NCI-H1105 (cell line): ENCODE measurements around the gene CCSER1.
"Not testable (repeated sequence)": the region's sequence is repeated elsewhere in the genome, so short reads cannot be mapped to it uniquely, and the experiment has no call there.

ENCODE experiments used
- DNase-seq: peaks from one replicate; lab custom pipeline; 2025; lab: John Stamatoyannopoulos, UW

CCSER1 gene

DNA sequence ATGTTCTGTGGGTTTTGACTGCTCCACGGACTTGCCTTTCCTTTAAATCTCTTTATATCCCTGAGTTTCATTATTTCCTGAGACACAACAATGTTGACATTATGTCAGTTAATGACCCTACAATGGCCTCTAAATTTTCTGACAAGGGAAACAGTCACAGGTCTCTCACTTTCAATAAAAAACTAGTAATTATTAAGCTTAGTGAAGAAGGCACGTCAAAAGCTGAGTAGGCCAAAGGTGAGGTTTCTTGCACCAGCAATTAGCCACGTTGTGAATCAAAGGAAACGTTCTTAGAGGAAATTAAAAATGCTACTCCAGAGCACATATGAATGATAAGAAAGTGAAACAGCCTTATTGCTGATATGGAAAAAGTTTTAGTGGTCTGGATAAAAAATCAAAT lies 1246.4 kb downstream of the CCSER1 start:
- DNase-seq = no peak

DNA sequence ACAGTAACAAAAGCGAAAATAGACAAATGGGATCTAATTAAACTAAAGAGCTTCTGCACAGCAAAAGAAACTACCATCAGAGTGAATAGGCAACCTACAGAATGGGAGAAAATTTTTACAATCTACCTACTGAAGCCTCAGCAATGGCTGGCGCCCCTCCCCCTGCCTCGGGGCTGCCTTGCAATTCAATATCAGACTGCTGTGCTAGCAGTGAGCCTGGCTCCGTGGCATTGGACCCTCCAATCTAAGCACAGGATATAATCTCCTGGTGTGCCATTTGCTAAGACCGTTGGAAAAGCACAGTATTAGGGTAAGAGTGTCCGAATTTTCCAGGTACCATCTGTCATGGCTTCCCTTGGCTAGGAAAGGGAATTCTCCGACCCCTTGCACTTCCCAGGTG lies 1278.2 kb downstream of the CCSER1 start:
- not testable (repeated sequence) for DNase-seq

DNA sequence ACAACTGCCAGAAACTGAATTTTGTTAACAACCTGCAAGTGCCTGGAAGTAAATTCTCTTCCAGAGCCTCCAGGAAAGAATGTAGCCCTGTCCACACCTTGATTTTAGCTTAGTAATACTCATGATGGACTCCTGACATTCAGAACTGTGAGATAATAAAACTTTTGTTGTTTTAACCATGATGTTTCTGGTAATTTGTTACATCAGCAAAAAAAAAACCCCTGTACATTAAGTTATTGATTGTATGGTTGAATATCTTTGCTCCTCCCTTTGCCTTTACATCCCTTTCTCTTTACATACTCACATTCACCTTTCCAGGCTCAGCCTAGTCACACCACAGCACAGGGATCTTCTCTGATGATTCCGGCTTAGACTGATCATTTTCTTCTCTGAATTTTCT lies 1294.8 kb downstream of the CCSER1 start:
- DNase-seq = no peak

DNA sequence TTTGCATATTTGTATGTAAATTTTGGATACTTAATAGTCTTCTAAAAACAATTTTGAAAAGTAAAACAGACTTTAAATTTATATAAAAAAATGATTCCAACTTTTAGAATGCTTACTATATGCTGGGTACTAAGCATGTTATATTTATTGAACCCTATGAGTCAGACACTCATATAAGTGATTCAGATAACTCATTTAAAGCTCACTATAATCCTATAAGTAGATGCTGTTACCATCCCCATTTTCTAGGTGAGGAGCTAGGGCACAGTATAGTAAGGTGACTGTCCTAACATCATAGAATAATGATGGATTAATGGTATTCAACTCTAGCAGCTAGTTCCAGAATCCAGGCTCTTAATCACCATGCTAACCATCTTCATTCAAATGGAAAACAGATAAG lies 1299.5 kb downstream of the CCSER1 start:
- DNase-seq = no peak

DNA sequence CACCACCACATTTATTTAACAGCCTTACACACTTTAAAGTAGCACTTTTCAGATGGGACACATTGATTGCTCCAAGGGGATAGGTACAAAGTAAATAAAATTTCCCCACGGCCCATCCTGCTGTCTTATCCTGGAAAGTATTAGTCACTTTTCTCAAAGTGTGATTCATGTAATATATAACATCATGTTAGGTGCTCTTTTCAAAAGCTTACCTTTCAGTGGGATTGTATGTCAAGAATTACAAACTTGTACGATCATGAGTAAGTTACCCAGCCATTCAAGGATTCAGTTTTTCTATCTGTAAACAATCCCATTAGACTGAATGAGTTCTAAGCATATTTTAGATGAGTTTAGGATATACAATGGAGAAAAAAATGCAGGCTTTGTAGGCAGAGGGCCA lies 1300.0 kb downstream of the CCSER1 start:
- DNase-seq = no peak

DNA sequence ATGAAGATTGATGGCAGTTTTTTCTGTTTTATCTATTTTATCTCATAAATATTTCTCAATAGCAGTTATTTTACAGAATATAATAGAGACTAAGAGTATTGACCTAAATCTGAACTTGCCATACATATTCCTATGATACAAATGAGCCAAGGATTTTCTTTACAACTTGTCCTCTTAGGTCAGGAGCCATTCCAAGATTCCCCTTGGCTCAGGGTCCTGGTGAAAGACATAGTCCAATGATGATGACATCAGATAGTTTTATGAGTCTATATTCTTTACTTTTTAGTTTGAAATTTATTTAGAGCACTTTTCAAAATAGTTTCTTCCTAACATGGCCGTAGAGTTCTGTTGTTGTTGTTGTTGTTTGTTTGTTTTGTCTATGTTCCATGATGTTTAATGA lies 1307.4 kb downstream of the CCSER1 start:
- DNase-seq = no peak

DNA sequence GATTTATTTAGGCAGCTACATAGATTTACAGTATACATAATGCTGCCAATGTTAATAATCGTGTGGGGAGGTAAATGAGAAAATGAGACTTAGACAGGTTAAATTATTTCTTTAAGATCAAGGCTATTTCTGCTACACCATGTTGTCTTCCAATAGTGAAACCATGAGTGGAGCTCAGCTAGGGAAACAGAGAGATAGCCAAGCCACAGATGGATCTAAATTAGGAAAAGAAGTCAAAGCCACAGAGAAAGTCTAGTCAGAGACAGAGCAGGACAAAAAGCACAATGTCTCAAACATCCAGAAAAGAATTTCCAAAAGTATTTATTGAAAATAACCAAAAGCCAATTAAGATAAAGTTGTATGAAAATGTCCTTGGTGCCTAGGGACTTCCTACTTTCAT lies 1309.4 kb downstream of the CCSER1 start:
- no peak for DNase-seq

DNA sequence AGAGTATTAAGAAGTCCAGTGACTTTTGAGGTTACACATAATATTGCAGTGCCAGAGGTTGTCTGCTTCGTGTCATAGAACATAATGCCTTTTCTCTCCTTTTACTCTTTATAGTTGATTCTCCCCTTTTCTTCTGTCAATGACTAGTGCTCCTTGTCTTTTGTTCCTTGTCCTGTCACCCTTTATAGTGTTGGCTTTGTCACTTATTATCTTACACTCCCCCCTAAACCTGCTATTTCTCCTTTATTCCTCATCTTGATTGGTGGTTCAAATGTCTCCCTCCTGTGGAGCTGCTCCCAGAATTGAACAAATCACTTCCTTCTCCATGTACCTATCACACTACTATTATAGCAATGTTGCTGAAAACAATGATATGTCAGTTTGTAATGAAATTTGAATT lies 1320.0 kb downstream of the CCSER1 start:
- DNase-seq = no peak

DNA sequence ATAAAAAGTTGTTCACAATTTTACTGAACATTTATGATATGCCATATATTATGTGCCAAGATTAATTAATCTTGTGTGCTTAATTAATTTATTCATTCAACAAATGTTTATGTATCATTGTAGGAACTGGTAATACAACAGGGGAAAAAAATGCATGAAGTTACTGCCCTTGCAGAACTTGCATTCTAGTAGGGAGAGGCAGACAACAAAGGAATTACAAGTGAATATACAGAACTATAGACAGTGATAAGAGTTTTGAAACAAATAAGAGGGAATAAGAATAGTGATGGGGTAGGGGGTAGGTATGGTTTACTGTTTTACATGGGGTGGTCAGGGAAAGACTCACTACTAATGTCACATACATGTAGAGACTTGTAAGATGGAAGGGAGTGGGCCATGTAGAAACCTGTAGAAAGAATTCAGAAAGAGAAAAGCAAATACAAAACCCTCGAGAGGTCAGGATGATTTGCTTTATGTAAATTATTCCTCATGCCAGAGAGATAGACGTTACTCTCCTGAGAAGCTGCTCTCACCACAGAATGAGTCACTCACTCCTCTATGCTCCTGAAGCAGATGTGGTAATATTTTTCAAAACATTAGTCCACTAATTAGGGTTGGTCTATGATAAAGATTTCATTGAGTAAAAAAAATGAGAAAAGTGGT lies 1321.6 kb downstream of the CCSER1 start:
- DNase-seq = no peak

DNA sequence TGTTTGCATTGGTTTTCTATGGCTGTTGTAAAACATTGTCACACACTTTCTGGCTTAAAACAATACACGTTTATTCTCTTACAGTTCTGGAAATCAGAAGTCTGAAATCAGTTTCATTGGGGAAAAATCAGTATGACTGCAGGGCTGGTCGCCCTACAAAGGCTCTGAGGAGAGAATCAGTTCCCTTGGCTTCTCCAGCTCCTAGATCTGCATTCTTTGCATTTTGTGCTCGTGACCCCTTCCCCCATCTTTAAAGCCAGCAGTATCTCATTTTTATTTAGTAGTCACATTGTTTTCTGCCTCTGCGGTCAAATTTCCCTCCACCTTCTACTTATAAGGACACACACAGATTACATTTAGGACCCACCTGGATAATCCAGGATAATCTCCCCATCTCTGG lies 1326.9 kb downstream of the CCSER1 start:
- no peak for DNase-seq

DNA sequence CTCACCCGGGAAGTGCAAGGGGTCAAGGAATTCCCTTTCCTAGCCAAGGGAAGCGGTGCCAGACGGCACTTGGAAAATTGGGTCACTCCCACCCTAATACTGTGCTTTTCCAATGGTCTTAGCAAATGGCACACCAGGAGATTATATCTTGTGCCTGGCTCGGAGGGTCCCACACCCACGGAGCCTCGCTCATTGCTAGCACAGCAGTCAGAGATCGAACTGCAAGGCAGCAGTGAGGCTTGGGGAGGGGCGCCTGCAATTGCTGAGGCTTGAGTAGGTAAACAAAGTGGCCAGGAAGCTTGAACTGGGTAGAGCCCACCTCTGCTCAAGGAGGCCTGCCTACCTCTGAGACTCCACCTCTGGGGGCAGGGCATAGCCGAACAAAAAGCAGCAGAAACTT lies 1335.4 kb downstream of the CCSER1 start:
- not testable (repeated sequence) for DNase-seq

DNA sequence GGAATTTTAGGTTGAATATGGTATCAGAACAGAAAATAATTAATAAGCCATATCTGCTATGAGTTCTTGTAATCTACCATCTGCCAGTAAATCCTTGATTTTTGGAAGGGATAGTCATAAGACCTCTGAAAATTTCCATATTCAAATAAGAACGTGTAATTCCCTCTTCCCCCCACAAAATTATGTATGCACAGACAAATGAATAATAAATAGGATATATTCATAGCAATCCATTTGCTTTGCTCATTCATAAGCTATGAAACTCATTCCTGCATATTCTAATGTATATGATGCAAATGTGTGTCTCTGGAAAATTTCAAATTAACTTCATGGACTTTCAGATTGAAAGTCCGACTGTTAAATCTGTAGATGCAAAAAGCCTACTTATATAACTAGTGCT lies 1343.5 kb downstream of the CCSER1 start:
- no peak for DNase-seq

DNA sequence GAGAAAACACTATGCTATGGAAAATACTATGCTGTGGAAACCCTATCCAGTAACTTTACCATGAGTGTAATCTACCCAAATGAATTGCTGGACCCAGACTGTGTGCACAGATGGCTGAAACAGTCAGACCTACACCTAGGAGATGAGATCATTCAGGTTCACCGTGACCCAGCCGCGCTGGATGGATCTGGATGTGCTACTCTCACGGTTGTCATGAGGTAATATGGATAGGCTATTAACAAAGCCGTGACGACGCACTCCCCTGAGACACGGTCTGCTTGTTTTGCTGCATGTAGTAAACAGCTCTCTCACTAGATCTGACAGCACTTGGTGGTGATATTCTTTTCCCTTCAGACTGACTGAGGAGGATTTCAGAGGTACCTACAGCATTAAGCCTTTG lies 1344.1 kb downstream of the CCSER1 start:
- DNase-seq = no peak

DNA sequence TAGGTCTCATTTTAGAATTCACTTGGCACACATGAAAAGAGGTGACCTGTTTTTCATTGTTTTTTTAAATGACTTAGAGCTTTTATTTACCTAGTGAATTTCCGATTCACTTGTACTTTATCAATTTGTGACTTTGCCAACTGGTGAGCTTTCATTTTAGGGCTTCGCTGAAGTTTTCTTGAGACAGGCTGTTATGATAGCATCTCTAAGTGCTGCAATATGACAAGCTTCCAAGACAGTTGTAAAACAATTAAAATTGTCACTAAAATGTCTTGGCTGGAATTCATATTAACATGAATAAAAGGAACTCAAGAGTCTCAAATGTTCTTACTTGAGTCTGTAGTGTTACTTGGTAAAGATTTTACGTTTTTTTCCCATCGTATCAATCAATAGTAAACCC lies 1344.9 kb downstream of the CCSER1 start:
- DNase-seq = no peak

DNA sequence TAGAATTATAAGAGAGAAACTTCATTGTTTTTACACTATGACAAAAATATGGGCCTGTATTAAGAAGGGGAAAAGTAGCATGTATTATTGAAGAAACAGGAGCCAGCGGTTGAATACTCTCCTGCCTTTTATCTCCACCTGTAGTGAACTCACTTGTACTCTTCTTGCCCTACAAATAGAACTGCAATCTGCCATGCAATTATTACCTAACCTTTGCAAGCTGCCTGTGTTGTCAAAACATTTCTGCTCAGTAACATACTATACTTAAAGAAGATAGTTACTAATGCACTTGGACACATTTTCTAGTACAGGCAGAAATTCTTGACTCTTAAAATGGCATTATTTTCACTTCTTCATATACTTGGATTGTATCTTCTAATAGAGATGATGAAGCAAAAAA lies 1358.2 kb downstream of the CCSER1 start:
- DNase-seq = no peak

DNA sequence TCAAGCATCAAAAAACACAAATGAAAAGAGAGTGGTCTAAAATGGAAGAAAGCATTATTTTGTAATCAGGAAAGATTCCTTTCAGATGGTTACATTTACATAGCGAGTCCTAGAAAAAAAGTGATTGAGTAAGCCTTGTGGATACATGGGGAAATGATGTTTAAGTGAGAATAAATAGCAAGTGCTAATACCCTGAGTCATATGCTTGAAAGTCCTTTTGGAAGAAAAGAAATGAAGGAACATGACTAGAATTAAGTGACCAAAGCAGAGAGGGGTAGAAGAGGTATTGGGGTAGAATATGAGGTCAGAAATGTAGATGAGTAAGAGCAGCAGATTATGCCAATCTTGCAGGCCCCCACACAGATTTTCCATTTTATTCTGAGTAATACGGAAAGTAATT lies 1361.8 kb downstream of the CCSER1 start:
- no peak for DNase-seq

DNA sequence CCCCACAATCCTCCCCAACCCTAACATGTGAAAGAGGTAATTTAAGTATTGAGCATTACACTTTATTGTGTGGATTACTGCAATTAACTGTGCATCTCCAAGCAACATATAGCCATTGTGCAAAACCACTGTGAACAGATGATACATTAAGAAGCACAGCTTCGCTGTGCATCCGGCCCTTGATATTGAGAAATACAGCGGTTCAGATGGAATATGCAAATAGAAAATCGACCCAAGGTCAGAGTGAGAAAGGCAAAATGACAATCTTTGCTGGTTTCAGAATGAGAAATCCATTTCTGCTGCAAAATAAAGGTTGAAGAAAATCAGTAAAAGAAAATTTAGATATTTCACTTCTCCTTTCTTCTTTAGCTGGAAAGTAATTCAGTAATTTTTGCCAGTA lies 1370.7 kb downstream of the CCSER1 start:
- DNase-seq = no peak

DNA sequence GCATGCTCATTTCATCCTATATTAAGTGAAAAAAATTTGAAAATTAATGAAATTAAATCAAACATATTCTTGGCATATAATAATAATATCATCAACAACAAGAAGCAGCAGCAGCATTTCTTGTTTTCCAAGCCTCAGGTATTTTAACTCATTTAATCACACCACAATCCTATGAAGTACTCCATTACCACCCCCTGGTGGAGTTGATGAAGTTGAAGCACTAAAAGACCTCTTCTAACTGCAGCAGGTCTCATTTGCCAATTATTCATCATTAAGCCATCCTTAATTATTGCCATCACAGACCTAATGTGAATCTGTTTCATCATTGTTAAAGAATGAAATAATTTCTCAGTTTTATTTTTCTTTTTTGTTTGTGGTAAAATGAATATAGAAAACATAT lies 1375.2 kb downstream of the CCSER1 start:
- no peak for DNase-seq

DNA sequence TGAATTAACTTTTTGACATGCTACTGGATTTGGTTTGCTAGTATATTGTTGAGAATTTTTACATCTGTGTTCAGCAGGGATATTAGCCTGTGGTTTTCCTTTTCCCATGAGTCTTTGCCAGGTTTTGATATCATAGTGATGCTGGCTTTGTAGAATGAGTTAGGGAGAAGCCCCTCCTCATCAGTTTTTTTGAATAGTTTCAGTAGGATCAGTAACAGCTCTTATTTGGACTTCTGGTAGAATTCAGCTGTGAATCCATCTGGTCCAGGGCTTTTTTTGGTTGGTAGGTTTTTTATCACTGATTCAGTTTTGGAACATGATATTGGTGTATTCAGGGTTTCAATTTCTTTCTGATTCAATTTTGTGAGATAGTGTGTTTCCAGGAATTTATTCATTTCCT lies 1386.1 kb downstream of the CCSER1 start:
- DNase-seq = no peak

DNA sequence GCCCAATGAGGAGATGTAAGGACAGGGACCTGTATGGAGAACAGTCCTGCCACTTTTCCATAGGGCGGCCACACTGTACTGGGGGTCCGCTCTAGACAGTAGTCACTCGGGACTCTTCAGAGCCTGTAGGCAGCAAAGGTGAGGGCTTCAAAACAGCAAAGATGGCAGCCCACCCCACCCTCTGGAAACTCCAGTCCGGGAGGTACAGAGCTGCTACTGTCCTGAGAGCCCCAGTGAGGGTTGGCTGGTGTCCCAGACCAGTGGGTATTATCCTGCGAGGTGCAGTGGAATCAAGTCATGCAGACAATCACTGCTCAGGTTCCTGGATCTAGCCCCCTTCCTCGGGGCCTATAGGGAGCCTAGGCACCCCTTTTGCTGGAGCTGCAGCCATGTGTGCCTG lies 1392.0 kb downstream of the CCSER1 start:
- no peak for DNase-seq

DNA sequence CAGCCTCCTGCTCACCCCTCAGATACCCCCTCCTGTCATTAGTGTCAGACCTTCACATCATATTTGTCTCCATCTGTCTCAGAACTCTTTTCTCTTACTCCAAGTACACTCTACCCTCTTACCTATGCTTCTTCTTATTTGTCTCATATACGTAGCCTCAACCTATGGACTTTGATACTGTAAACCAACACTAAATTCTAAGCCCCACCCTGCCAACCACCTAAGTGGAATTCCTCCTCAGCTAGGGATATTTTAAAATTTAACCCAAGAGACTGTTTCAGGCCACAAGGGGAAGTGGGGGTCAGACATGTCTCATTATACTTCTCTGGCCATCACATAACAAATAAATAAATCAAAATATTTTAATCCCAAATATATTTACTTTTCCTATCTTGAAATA lies 1398.4 kb downstream of the CCSER1 start:
- no peak for DNase-seq

DNA sequence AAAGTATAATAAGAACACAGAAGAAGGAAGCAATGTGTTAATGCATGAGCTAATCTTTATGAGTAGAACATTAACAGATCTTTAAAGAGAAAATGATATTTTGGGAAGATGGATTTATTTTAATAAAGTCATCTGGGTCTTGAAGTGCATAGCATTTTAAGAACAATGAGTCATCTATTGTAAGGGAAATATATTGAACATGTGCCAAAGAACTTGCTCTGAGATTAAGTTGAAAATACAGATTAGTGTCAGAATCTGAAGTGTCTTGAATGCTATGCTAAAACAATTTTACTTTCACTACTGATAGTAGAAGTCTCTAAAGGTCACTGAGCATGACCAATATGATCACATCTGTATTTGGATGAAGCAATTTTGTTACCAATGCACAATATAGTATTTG lies 1399.9 kb downstream of the CCSER1 start:
- DNase-seq = no peak

DNA sequence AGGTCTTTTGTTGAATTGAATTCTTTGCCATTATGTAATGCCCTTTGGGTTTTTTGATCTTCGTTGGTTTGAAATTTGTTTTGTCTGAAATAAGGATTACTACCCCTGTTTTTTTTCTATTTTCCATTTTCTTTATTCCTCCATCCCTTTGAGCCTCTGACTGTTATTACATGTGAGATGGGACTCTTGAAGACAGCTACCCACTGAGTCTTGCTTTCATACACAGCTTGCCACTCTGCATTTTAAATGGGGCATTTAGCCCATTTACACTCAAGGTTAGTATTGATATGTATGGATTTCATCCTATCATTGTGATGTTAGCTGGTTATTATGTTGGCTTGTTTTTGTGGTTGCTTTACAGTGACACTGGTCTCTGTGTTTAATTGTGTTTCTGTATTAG lies 1440.4 kb downstream of the CCSER1 start:
- no peak for DNase-seq

DNA sequence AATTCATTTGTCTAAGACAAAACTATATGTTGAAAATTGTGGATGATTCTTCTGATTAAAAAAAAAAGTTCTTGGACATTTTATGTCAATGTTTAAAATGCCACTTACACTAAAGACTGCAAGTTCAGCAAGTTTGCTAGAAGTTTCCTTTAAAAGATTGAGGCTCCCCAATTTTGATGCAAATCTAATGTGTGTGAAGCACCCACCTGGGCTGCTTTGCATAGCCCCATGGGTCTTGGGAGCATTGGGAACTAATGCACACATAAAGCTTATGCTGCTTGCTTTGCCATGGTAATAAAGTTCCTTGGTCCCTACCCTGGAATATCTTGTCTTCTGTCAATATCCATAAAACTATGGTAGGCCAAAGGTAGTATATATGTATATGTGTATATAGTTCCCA lies 1450.7 kb downstream of the CCSER1 start:
- DNase-seq = no peak

DNA sequence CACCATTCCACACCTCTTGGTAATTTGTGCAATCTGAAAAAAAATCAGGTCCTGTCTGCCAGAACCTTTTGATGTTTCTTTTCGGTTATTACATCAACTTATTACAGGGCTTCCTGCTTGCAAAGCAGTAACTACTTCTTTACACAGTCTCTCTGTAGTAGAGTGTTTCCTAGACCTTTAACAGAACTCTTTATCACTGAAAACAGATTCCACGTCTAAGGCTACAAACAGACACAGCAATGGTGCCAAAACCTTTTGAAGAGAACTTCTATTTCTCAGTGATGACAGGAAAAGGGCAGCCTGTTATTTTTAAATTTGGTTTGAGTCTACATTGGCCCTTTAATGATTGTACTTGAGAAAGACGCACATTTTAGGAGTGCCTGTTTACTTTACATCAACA lies 1463.1 kb downstream of the CCSER1 start:
- DNase-seq = no peak
